ENCODE data around the gene HDAC4.

Gene HDAC4

GRCh38 chr2:239000500-239001073 is 400.2 kb downstream of the HDAC4 start:
- no peak for DNase-seq

GRCh38 chr2:239000089-239000488 is 400.7 kb downstream of the HDAC4 start:
- DNase-seq: no peak

GRCh38 chr2:238999291-238999741 is 401.5 kb downstream of the HDAC4 start:
- no peak for DNase-seq

- no peak for DNase-seq
Observed at GRCh38 chr2:238998801-238999200, 402.0 kb downstream of the HDAC4 start.
